Vagina (tissue), 2 donors: ENCODE results near the gene AHNAK. TPM values are rescaled to one million over a fixed set of nuclear protein-coding genes. Genes with fewer than 3 reads are reported as not detected.
"Not testable (repeated sequence)": the region's sequence is repeated elsewhere in the genome, so short reads cannot be mapped to it uniquely, and the experiment has no call there.

Experiments used
- DNase-seq, 2 donors: peaks; one replicate each; pipeline ENCODE4 v3.0.0-alpha.2; 2017; ENCODE audit errors: extremely low spot score in 2 of 2
- H3K27ac ChIP-seq: fragments of 200-600 bp; sonication (generic); one replicate; pipeline ENCODE4 v1.5.1; 2019
- H3K27me3 ChIP-seq: fragments of 200-600 bp; sonication (generic); one replicate; pipeline ENCODE4 v1.5.1; 2019
- H3K36me3 ChIP-seq, 2 donors: fragments of 200-600 bp; sonication (generic); one replicate each; pipeline ENCODE4 v1.5.1; 2017 to 2019
- H3K4me1 ChIP-seq: fragments of 200-600 bp; sonication (generic); one replicate; pipeline ENCODE4 v1.5.1; 2019
- H3K4me3 ChIP-seq, 2 donors: fragments of 200-600 bp; sonication (generic); 1 replicate in 1 of 2; 2 replicates in 1 of 2; pipeline ENCODE4 v1.5.1; 2016 to 2019
- H3K9me3 ChIP-seq: fragments of 200-600 bp; sonication (generic); one replicate; pipeline ENCODE4 v1.5.1; 2019
- POLR2A ChIP-seq, 2 donors: fragments of 450-650 bp; IDR thresholded peaks; one replicate each; pipeline ENCODE4 v1.6.1; 2017; ENCODE audit warnings: antibody characterized with exemption in 2 of 2, mild to moderate bottlenecking in 2 of 2, moderate library complexity in 2 of 2
- POLR2AphosphoS5 ChIP-seq, 2 donors: sonication (generic); formaldehyde crosslinking; IDR thresholded peaks; one replicate each; pipeline ENCODE4 v1.9.0; 2017; ENCODE audit warnings: antibody characterized with exemption in 2 of 2, mild to moderate bottlenecking in 2 of 2, low read depth in 1 of 2; ENCODE audit not compliant: insufficient read depth in 1 of 2
- intact Hi-C: fragments of 100-400 bp; cut with DNase I; formaldehyde crosslinking; loops from one replicate; pipeline ENCODE4 v1.15.1; 2023
- total RNA-seq: library from RNA; depleted of rRNA; stranded (reverse); fragments of >200 nt; gene quantifications from one replicate; pipeline ENCODE4 v1.2.3, GENCODE V29; 2016
- TF ChIP-seq, protein P1 (sequence below), 3 experiments: fragments of 450-650 bp in 2 of 3; fragments of 200-600 bp in 1 of 3; sonication (generic) in 1 of 3; IDR thresholded peaks; one replicate each; pipeline ENCODE4 v1.5.1; 2017 to 2019; ENCODE audit warnings: antibody characterized with exemption in 3 of 3, mild to moderate bottlenecking in 2 of 3, moderate library complexity in 2 of 3

Gene AHNAK
- total RNA-seq, 1 donor from 2014 or later: 828 TPM

GRCh38 chr11:62451241-62451621 lies 95.4 kb downstream of the AHNAK start:
- DNase-seq: no peak
- Histone ChIP-seq H3K27me3 (no peaks in the 10 kb centered on the region), H3K27ac (no peak overlapping the region), H3K4me1 (peaks cover 5% of the 10 kb centered on the region), H3K36me3 (no peaks in the 10 kb centered on the region), H3K9me3 (no peaks in the 10 kb centered on the region), H3K4me3 (no peak overlapping the region)
- TF ChIP-seq POLR2AphosphoS5 (IDR thresholded peaks at IDR 0.05; ENCODE audit: insufficient read depth in 1 of 2, low read depth in 1 of 2): no peak
- TF ChIP-seq, protein P1, sequence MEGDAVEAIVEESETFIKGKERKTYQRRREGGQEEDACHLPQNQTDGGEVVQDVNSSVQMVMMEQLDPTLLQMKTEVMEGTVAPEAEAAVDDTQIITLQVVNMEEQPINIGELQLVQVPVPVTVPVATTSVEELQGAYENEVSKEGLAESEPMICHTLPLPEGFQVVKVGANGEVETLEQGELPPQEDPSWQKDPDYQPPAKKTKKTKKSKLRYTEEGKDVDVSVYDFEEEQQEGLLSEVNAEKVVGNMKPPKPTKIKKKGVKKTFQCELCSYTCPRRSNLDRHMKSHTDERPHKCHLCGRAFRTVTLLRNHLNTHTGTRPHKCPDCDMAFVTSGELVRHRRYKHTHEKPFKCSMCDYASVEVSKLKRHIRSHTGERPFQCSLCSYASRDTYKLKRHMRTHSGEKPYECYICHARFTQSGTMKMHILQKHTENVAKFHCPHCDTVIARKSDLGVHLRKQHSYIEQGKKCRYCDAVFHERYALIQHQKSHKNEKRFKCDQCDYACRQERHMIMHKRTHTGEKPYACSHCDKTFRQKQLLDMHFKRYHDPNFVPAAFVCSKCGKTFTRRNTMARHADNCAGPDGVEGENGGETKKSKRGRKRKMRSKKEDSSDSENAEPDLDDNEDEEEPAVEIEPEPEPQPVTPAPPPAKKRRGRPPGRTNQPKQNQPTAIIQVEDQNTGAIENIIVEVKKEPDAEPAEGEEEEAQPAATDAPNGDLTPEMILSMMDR (IDR thresholded peaks at IDR 0.05): no peak
- no peak for TF ChIP-seq POLR2A (IDR thresholded peaks at IDR 0.05)
- intact Hi-C loops: no loop called here

GRCh38 chr11:62450543-62451240 lies 95.9 kb downstream of the AHNAK start:
- H3K36me3 ChIP-seq: no peaks in the 10 kb centered on the region
- H3K9me3 ChIP-seq: no peaks in the 10 kb centered on the region
- no peak for TF ChIP-seq POLR2A (IDR thresholded peaks at IDR 0.05)
- TF ChIP-seq, protein P1 (IDR thresholded peaks at IDR 0.05): no peak
- TF ChIP-seq POLR2AphosphoS5 (IDR thresholded peaks at IDR 0.05; ENCODE audit: insufficient read depth in 1 of 2, low read depth in 1 of 2): no peak
- no peaks in the 10 kb centered on the region for H3K27me3 ChIP-seq
- intact Hi-C loops: no loop called here
- no peak for DNase-seq
- peaks cover 11% of the 10 kb centered on the region for H3K4me1 ChIP-seq
- no peak overlapping the region for H3K4me3 ChIP-seq
- H3K27ac ChIP-seq: no peak overlapping the region

DNA sequence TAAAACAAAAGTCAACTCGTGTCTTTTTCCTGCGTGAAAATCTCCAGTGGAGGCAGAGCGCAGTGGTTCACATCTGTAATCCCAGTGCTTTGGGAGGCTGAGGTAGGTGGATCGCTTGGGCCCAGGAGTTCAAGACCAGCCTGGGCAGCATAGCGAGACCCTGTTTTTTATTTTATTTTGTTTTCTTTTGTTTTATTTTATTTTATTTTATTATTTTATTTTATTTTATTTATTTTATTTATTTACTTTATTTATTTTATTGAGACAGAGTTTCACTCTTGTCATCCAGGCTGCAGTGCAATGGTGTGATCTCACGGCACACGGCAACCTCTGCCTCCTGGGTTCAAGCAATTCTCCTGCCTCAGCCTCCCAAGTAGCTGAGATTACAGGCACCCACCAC lies 96.7 kb downstream of the AHNAK start:
- H3K4me3 ChIP-seq, H3K27ac ChIP-seq, H3K27me3 ChIP-seq, H3K9me3 ChIP-seq, DNase-seq, H3K36me3 ChIP-seq: not testable (repeated sequence)
- H3K4me1 ChIP-seq: peaks cover 18% of the 10 kb centered on the region
- intact Hi-C loops: loop anchor here (5.0 kb wide), 1 partner anchor 92 kb away; no protein-coding TSS in a partner anchor

DNA sequence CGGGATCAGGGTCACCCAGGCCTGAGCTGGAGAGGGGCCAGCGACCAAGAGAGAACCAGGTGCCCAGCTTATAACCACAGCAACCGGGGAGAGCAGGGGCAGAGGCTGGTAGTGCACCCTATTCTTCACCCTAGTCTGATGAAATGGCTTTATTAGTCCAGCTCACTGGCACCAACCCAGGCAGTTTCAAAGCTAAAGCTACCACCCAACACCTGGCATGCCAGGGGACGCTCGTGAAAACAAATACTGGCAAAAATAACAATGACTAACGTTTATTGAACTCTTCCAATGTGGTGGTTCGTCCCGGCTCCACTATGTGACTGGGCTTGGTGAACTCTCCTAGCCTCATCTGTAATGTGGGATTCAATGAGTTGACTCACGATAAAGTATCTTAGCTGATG lies 97.2 kb downstream of the AHNAK start:
- Histone ChIP-seq H3K27me3 (no peaks in the 10 kb centered on the region), H3K4me1 (peaks cover 23% of the 10 kb centered on the region), H3K4me3 (no peak overlapping the region), H3K36me3 (no peaks in the 10 kb centered on the region), H3K9me3 (no peaks in the 10 kb centered on the region), H3K27ac (no peak overlapping the region)
- TF ChIP-seq, protein P1 (IDR thresholded peaks at IDR 0.05): no peak
- TF ChIP-seq POLR2A (IDR thresholded peaks at IDR 0.05) (no peak), POLR2AphosphoS5 (IDR thresholded peaks at IDR 0.05; ENCODE audit: insufficient read depth in 1 of 2, low read depth in 1 of 2) (no peak)
- DNase-seq: no peak
- intact Hi-C loops: loop anchor here (5.0 kb wide), 1 partner anchor 93 kb away; no protein-coding TSS in a partner anchor

DNA sequence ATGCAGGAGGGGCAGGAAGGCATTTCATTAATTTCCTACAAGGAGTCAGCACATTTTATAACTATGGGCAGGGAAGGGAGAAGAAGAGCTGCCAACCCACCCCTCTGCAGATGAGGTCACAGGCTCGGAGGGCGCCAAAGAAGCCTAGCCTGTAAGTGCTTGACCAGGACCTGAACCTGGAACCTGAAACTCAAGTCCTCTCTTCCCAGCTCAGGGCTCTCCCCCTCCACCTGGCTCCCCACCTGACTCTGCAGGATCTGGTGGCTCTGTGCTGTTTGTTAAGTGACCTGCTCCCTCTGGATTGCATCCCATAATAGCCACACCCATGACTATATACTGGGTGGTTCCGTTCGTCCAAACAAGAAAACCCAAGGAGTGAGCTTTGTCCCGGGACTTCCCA lies 100.5 kb downstream of the AHNAK start:
- H3K27ac ChIP-seq: peak overlapping the region; percentile 93
- no peaks in the 10 kb centered on the region for H3K27me3 ChIP-seq
- TF ChIP-seq POLR2AphosphoS5 (IDR thresholded peaks at IDR 0.05; ENCODE audit: insufficient read depth in 1 of 2, low read depth in 1 of 2): no peak
- TF ChIP-seq POLR2A (IDR thresholded peaks at IDR 0.05): no peak
- TF ChIP-seq, protein P1 (IDR thresholded peaks at IDR 0.05): no peak
- no peaks in the 10 kb centered on the region for H3K9me3 ChIP-seq
- H3K4me3 ChIP-seq: no peak overlapping the region
- peaks cover 40% of the 10 kb centered on the region for H3K4me1 ChIP-seq
- intact Hi-C loops: loop anchor here (5.0 kb wide), 1 partner anchor 96 kb away; no protein-coding TSS in a partner anchor
- H3K36me3 ChIP-seq: no peaks in the 10 kb centered on the region
- no peak for DNase-seq
